HUES48 (cell line): ENCODE results near the gene KCMF1.
A peak's percentile ranks its signal among the peaks of the same experiment; 100 is the strongest.

ENCODE experiments used
- H3K27ac ChIP-seq: one replicate; pipeline ENCODE4 v1.7.0; 2013; ENCODE audit warnings: low read depth, low read length, inconsistent platforms
- H3K27me3 ChIP-seq: 2 replicates; pipeline ENCODE4 v1.6.1; 2013; ENCODE audit warnings: mild to moderate bottlenecking, low read length; ENCODE audit not compliant: control insufficient read depth, insufficient read depth
- H3K36me3 ChIP-seq: 2 replicates; pipeline ENCODE4 v1.6.1; 2013; ENCODE audit warnings: low read length; ENCODE audit not compliant: control insufficient read depth, insufficient read depth
- H3K4me1 ChIP-seq: 2 replicates; pipeline ENCODE4 v1.6.1; 2013; ENCODE audit warnings: mild to moderate bottlenecking, low read length; ENCODE audit not compliant: control insufficient read depth, insufficient read depth
- H3K4me3 ChIP-seq: 2 replicates; pipeline ENCODE4 v1.5.1; 2013; ENCODE audit warnings: mild to moderate bottlenecking, low read depth, low read length
- H3K9ac ChIP-seq: 2 replicates; pipeline ENCODE4 v1.6.1; 2013; ENCODE audit warnings: mild to moderate bottlenecking, low read depth, low read length, moderate library complexity
- H3K9me3 ChIP-seq: 2 replicates; pipeline ENCODE4 v1.6.1; 2013; ENCODE audit warnings: low read length; ENCODE audit not compliant: control insufficient read depth, insufficient read depth

The KCMF1 gene

GRCh38 chr2:84991404-84992160 lies 20.6 kb downstream of the KCMF1 start:
- Histone ChIP-seq H3K27me3 (no peaks in the 10 kb centered on the region), H3K36me3 (no peaks in the 10 kb centered on the region), H3K9ac (no peak overlapping the region), H3K4me1 (peaks cover 10% of the 10 kb centered on the region), H3K27ac (no peak overlapping the region), H3K4me3 (no peak overlapping the region), H3K9me3 (no peaks in the 10 kb centered on the region)

GRCh38 chr2:84995826-84996225 lies 24.9 kb downstream of the KCMF1 start:
- H3K27me3 ChIP-seq: no peaks in the 10 kb centered on the region
- no peaks in the 10 kb centered on the region for H3K36me3 ChIP-seq
- H3K4me1 ChIP-seq: no peaks in the 10 kb centered on the region
- no peak overlapping the region for H3K9ac ChIP-seq
- no peak overlapping the region for H3K27ac ChIP-seq
- no peaks in the 10 kb centered on the region for H3K9me3 ChIP-seq
- no peak overlapping the region for H3K4me3 ChIP-seq

DNA sequence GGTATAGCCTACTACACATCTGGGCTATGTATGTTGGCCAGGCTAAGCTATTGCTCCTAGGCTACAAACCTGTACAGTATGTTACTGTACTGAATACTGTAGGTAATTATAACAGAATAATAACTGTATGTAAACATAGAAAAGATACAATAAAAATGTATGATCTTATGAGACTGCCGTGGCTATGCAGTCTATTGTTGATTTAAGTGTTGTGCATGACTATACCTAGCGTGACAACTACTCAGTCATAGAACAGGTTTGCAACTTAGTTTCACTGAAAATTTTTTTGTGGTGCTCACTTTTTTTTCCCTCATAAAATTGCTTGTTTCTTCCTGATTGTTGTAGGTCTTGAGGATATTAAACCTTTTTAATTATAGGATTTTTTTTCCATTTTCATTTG lies 25.9 kb downstream of the KCMF1 start:
- H3K27ac ChIP-seq: no peak overlapping the region
- H3K4me3 ChIP-seq: no peak overlapping the region
- no peaks in the 10 kb centered on the region for H3K27me3 ChIP-seq
- no peaks in the 10 kb centered on the region for H3K9me3 ChIP-seq
- H3K36me3 ChIP-seq: no peaks in the 10 kb centered on the region
- no peaks in the 10 kb centered on the region for H3K4me1 ChIP-seq
- no peak overlapping the region for H3K9ac ChIP-seq

DNA sequence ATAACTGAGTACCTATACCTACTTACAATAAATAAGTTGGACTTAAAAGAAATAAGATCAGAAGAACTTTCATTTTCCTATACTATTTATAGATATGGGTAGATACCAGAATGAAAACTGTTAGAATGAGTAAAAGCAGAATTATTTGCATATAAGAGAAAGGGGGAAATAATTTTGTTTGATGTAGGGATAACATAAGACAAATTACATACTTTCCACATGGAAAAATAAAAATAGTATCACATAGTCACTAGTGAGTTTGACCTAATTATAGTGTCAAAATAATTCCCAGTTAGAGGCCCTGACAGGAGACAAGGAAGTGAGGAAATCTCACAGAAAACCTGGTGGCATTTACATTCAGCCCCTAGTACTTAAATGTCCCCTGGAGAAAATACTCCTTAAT lies 28.6 kb downstream of the KCMF1 start:
- Histone ChIP-seq H3K27ac (no peak overlapping the region), H3K9ac (no peak overlapping the region), H3K4me1 (no peaks in the 10 kb centered on the region), H3K36me3 (0 out of 2 replicates have a peak, but pooled peaks cover 5% of the 10 kb centered on the region), H3K9me3 (no peaks in the 10 kb centered on the region), H3K4me3 (no peak overlapping the region), H3K27me3 (no peaks in the 10 kb centered on the region)

DNA sequence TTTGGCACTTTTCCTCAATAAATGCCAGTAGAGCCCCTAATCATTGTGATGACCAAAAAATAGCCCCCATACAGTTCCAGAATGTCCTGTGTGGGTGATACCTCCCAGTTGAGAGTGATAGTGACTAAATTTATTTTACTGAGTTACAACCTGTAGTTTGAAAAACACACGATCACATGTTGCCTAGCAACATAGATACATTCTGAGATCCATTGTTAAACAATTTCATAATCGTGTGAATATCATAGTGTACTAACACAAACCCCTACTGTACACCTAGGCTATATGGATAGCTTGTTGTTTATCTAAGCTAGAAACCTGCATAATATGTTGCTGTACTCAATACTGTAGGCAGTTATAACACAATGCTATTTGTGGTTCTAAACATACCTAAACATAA lies 30.6 kb downstream of the KCMF1 start:
- Histone ChIP-seq H3K27me3 (no peaks in the 10 kb centered on the region), H3K36me3 (peaks cover 5% of the 10 kb centered on the region; the same call in 1 of the 2 replicates)

DNA sequence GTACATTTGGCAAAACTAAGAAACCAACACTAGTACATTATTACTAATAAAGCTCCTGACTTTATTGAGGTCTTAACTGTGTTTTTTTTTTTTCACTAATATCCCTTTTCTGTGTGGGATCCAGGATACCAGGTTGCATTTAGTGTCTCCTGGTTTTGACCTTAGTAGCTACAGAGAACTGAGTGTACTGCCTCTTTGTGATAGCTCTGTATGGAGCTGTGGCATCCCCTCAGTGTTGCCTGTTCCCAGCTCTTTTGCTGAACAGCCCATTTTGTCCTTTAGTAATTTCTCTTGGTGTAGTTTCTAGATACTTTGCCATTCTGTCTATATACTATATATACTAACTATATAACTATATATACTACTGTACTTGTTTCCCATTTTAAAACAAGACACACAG lies 31.6 kb downstream of the KCMF1 start:
- Histone ChIP-seq H3K4me3 (no peak overlapping the region), H3K27me3 (no peaks in the 10 kb centered on the region), H3K36me3 (peaks cover 12% of the 10 kb centered on the region), H3K27ac (no peak overlapping the region), H3K9me3 (no peaks in the 10 kb centered on the region), H3K9ac (no peak overlapping the region), H3K4me1 (no peaks in the 10 kb centered on the region)

More for the DNA sequence above, 30.6 kb downstream of the KCMF1 start:
- Histone ChIP-seq H3K9me3 (no peaks in the 10 kb centered on the region), H3K4me3 (no peak overlapping the region), H3K27ac (no peak overlapping the region), H3K4me1 (no peaks in the 10 kb centered on the region), H3K9ac (no peak overlapping the region)

DNA sequence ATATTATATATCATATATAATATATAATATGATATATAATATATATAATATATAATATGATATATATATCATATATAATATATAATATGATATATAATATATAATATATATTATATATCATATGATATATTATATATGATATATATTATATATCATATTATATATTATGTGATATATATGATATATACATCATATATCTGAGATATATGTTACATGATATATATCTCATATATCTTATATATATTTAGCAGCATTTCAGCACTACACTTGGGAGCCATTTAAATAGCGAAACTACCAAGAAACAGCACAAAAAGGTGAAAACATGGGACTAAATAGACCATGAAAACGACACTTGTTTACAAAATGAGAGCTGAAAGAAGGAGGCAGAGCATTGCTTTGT lies 37.3 kb downstream of the KCMF1 start:
- Histone ChIP-seq H3K36me3 (peaks cover 20% of the 10 kb centered on the region), H3K4me3 (no peak overlapping the region), H3K27me3 (no peaks in the 10 kb centered on the region), H3K9me3 (no peaks in the 10 kb centered on the region), H3K9ac (no peak overlapping the region), H3K27ac (peak overlapping the region; percentile 12), H3K4me1 (peaks cover 28% of the 10 kb centered on the region)

GRCh38 chr2:85009019-85009618 lies 38.2 kb downstream of the KCMF1 start:
- H3K36me3 ChIP-seq: peaks cover 15% of the 10 kb centered on the region
- peaks cover 32% of the 10 kb centered on the region for H3K4me1 ChIP-seq
- peak overlapping the region; percentile 20 for H3K27ac ChIP-seq
- no peaks in the 10 kb centered on the region for H3K9me3 ChIP-seq
- no peak overlapping the region for H3K9ac ChIP-seq
- H3K27me3 ChIP-seq: no peaks in the 10 kb centered on the region
- H3K4me3 ChIP-seq: no peak overlapping the region

DNA sequence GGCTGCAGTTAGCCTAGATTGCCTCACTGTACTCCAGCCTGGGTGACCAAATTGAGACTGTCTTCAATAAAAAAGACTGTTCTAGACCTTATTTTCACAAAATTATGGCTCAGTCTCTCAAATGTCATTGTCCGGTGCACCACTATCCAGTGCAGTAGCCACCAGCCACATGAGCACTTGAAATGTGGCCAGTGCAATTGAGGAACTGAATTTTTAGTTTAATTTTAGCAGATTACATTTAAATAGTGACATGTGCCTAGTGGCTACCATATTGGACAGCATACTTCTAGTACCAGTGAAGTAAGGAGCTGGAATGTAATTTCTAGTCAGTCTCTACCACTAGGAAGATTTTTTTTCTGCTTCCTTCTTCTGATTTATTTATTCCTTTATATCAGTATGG lies 39.4 kb downstream of the KCMF1 start:
- Histone ChIP-seq H3K9me3 (no peaks in the 10 kb centered on the region), H3K27ac (no peak overlapping the region), H3K36me3 (peaks cover 15% of the 10 kb centered on the region), H3K9ac (no peak overlapping the region), H3K4me1 (peaks cover 36% of the 10 kb centered on the region), H3K27me3 (no peaks in the 10 kb centered on the region), H3K4me3 (no peak overlapping the region)

GRCh38 chr2:85011098-85011497 lies 40.1 kb downstream of the KCMF1 start:
- no peak overlapping the region for H3K27ac ChIP-seq

DNA sequence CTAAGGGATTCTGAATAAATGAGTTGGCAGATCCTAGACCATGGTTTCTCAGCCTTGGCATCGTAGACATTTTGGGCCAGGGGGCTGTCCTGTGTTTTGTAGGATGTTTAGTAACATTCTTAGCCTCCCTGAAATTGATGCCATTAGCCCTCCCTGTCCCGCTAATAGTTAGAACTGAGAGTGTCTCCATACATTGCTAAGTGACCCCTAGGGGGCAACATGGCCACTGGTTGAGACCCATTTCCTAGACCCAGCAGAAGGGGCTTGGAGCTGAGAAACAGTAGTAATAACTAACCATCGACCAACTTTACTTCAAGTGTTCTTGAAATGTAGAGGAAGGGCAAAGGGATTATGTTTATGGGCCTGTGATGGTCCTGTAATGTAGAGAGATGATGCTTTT lies 40.8 kb downstream of the KCMF1 start:
- Histone ChIP-seq H3K27me3 (no peaks in the 10 kb centered on the region), H3K36me3 (peaks cover 15% of the 10 kb centered on the region), H3K4me3 (no peak overlapping the region), H3K4me1 (peaks cover 38% of the 10 kb centered on the region), H3K27ac (no peak overlapping the region), H3K9me3 (no peaks in the 10 kb centered on the region), H3K9ac (no peak overlapping the region)

More at GRCh38 chr2:85011098-85011497, 40.1 kb downstream of the KCMF1 start:
- no peaks in the 10 kb centered on the region for H3K27me3 ChIP-seq
- no peaks in the 10 kb centered on the region for H3K9me3 ChIP-seq
- H3K4me3 ChIP-seq: no peak overlapping the region
- H3K36me3 ChIP-seq: peaks cover 15% of the 10 kb centered on the region
- no peak overlapping the region for H3K9ac ChIP-seq
- H3K4me1 ChIP-seq: peaks cover 38% of the 10 kb centered on the region
